HG02852 (cell line): ENCODE results near the gene LMTK3.
"Not testable (repeated sequence)": the region's sequence is repeated elsewhere in the genome, so short reads cannot be mapped to it uniquely, and the experiment has no call there.

ENCODE experiments used
- ATAC-seq: cut with Tn5 transposase; IDR thresholded peaks from one replicate; pipeline ENCODE4 v1.9.1; 2021; ENCODE audit warnings: mild to moderate bottlenecking, moderate library complexity; ENCODE audit not compliant: unreplicated experiment

The LMTK3 gene

GRCh38 chr19:48539503-48540096 lies 28.0 kb upstream of the LMTK3 start:
- ATAC-seq = no peak

- ATAC-seq = not testable (repeated sequence)
Observed at GRCh38 chr19:48538057-48538456, 26.4 kb upstream of the LMTK3 start.

- ATAC-seq = no peak
Observed at GRCh38 chr19:48537541-48537940, 25.9 kb upstream of the LMTK3 start.

- ATAC-seq = no peak
Observed at GRCh38 chr19:48533770-48534169, 22.1 kb upstream of the LMTK3 start.

- ATAC-seq = no peak
Observed at GRCh38 chr19:48530770-48531169, 19.1 kb upstream of the LMTK3 start.

- no peak for ATAC-seq
Observed at GRCh38 chr19:48530066-48530720, 18.6 kb upstream of the LMTK3 start.

- no peak for ATAC-seq
Observed at GRCh38 chr19:48529156-48529555, 17.5 kb upstream of the LMTK3 start.

- no peak for ATAC-seq
Observed at GRCh38 chr19:48524732-48525131, 13.1 kb upstream of the LMTK3 start.

GRCh38 chr19:48524221-48524620 lies 12.6 kb upstream of the LMTK3 start:
- no peak for ATAC-seq

GRCh38 chr19:48520134-48520533 lies 8.5 kb upstream of the LMTK3 start:
- ATAC-seq = no peak

GRCh38 chr19:48519426-48519825 lies 7.8 kb upstream of the LMTK3 start:
- not testable (repeated sequence) for ATAC-seq

GRCh38 chr19:48518207-48518606 lies 6.6 kb upstream of the LMTK3 start:
- no peak for ATAC-seq

- ATAC-seq = no peak
Observed at GRCh38 chr19:48516536-48516935, 4.9 kb upstream of the LMTK3 start.

- ATAC-seq = no peak
Observed at GRCh38 chr19:48514123-48514458, 2.5 kb upstream of the LMTK3 start.

- ATAC-seq = no peak
Observed at GRCh38 chr19:48513289-48514122, 1.9 kb upstream of the LMTK3 start.

- ATAC-seq = no peak
Observed at GRCh38 chr19:48512504-48513288, 1.1 kb upstream of the LMTK3 start.

GRCh38 chr19:48511321-48511731 lies 309 bp downstream of the LMTK3 start:
- no peak for ATAC-seq

- ATAC-seq = no peak
Observed at GRCh38 chr19:48510421-48511268, 990 bp downstream of the LMTK3 start.

- no peak for ATAC-seq
Observed at GRCh38 chr19:48509467-48510194, 2.0 kb downstream of the LMTK3 start.
